Measurements from ENCODE around the gene B3GALT2.

- TF ChIP-seq CTCF (IDR thresholded peaks at IDR 0.05), result no peak
- TF ChIP-seq TEAD4 (CRISPR knock-in tag; IDR thresholded peaks at IDR 0.05), result no peak
- TF ChIP-seq MAX (CRISPR knock-in tag; IDR thresholded peaks at IDR 0.05), result no peak
- TF ChIP-seq IRF1 (CRISPR knock-in tag; IDR thresholded peaks at IDR 0.05), result no peak
These were observed 42.7 kb upstream of the B3GALT2 start for GRCh38 chr1:193229136-193229535.
